Liver (tissue), 3 donors: ENCODE measurements around the gene TCEAL5.

Source experiments
- CTCF ChIP-seq: fragments of 150-350 bp; IDR thresholded peaks from 2 replicates; pipeline ENCODE4 v1.5.1; 2017; ENCODE audit warnings: improper control_type of control experiment, low read depth, low read length; ENCODE audit not compliant: missing input control
- FOXA1 ChIP-seq: IDR thresholded peaks from 2 replicates; pipeline ENCODE4 v1.6.1; 2016; ENCODE audit warnings: antibody characterized with exemption
- MAX ChIP-seq: IDR thresholded peaks from 2 replicates; pipeline ENCODE4 v1.6.1; 2016; ENCODE audit warnings: antibody characterized with exemption
- NR2F2 ChIP-seq: IDR thresholded peaks from 2 replicates; pipeline ENCODE4 v1.6.1; 2016; ENCODE audit warnings: antibody characterized with exemption
- RAD21 ChIP-seq, 2 donors: IDR thresholded peaks; 2 replicates each; pipeline ENCODE4 v1.6.1; 2016; ENCODE audit warnings: antibody characterized with exemption in 2 of 2, mild to moderate bottlenecking in 2 of 2
- REST ChIP-seq: IDR thresholded peaks from 2 replicates; pipeline ENCODE4 v1.6.1; 2016; ENCODE audit warnings: antibody characterized with exemption, mild to moderate bottlenecking
- RXRA ChIP-seq, 2 donors: IDR thresholded peaks; 2 replicates each; pipeline ENCODE4 v1.6.1; 2017 to 2018; ENCODE audit warnings: antibody characterized with exemption in 2 of 2, mild to moderate bottlenecking in 1 of 2
- TAF1 ChIP-seq: conservative IDR thresholded peaks from 2 replicates; pipeline ENCODE4 v1.6.1; 2016; ENCODE audit warnings: antibody characterized with exemption, mild to moderate bottlenecking
- YY1 ChIP-seq: IDR thresholded peaks from 2 replicates; pipeline ENCODE4 v1.6.1; 2016; ENCODE audit warnings: antibody characterized with exemption, mild to moderate bottlenecking
- ZBTB33 ChIP-seq: IDR thresholded peaks from 2 replicates; pipeline ENCODE4 v1.6.1; 2016; ENCODE audit warnings: antibody characterized with exemption
- donor health status: healthy.
- donor health status: healthy.

- no peak for TF ChIP-seq CTCF
- TF ChIP-seq FOXA1: no peak
- no peak for TF ChIP-seq MAX
- no peak for TF ChIP-seq ZBTB33
- TF ChIP-seq TAF1: no peak
- TF ChIP-seq YY1: no peak
- no peak for TF ChIP-seq RXRA (IDR thresholded peaks at IDR 0.05)
- TF ChIP-seq REST: no peak
- no peak for TF ChIP-seq RAD21 (IDR thresholded peaks at IDR 0.05)
- no peak for TF ChIP-seq NR2F2
These were observed 3.1 kb upstream of the TCEAL5 start for GRCh38 chrX:103279624-103280023.
